ENCODE data around the gene CCDC50. TPM values are rescaled to one million over a fixed set of nuclear protein-coding genes. Genes with fewer than 3 reads are reported as not detected.

Gene CCDC50
- polyA plus RNA-seq, 3 donors = 59.5 to 62.9 (median 61.1) TPM

DNA sequence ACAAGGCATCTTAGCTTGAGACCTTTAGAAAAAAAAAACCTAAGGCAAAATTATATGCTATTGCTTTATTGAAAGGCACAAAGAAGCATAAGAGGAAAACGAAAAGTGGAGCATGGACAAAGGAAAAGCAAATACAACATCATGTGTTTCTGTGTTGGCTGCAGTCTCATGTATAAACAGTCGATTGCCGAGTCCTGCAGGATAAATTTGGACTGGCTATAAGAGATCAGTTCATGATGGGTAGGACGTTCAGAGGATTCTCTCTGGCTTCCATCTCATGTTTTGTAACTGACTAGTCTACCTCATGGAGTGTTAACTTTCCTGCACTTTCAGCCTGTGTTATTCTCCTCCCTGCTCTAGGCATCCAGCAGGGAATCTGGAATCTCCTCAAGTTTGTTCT, 21.9 kb upstream of the CCDC50 start:
- no peak for DNase-seq

DNA sequence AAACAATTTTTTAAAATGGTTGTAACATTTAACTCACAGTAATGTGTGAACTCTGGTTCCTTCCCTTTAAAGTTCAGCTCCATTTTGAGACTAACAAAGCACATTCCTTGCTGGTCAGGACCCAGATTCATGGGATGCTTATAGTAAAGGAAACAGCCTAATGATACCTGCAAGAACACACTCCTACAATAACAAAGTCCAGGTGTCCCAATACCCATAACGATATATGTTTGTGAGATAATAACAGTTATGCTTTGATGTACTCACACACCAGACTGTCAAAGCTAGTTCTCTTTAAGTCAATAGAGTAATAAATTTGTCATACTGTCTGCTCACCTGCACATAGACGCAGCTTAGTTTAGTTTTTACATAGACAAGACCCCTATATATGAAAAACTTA, 15.9 kb upstream of the CCDC50 start:
- DNase-seq = no peak

DNA sequence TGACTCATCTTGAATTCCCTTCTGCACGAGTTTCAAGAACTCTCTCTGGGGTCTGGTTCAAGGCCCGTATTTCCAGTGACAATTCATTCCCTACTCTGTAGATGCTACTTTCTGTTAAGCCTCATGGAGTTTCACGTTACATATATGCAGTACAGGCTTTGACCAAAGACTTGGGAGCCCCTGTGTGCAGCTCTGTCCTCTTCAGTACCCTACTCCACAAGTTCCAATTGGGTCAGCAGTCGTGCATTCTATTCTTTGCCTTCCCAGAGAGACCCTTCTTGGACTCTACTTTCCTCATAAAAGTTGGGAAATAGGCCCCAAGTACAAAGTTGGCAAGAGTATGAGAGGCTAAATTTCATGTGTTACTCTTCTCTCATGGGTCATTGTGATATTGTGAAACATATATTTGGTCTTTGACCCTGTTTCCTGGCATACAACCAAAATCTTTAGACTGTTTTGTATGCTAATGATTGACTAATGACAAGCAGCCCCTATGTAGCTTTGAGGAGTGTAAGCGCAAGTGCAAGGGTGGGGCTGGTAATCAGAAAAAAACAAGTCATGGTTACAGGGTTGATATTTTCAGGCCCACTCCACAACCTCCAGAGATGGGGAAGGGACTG, 15.0 kb upstream of the CCDC50 start:
- DNase-seq = no peak

DNA sequence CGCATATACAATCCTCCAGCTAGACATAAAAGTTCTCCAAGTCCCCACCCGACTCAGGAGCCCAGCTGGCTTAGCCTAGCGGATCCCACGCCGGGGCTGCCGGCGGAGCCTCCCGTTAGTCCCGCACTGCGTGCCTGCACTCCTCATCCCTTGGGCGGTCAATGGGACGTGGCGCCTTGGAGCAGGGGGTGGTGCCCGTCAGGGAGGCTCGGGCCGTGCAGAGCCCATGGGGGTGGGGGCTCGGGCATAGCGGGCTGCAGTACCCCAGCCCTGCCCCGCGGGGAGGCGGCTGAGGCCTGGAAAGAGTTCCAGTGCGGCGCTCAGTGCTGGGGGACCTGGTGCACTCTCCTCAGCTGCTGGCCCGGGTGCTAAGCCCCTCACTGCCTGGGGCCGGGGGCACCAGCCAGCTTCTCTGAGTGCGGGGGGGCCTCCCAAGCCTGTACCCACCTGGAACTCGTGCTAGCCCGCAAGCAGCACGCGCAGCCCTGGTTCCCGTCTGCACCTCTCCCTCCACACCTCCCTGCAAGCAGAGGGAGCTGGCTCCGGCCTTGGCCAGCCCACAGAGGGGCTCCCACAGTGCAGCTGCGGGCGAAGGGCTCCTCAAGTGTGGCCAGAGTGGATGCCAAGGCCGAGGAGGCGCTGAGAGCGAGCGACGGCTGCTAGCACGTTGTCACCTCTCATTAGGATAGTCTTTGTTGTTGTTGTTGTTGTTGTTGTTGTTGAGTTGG, 12.2 kb upstream of the CCDC50 start:
- DNase-seq = no peak

DNA sequence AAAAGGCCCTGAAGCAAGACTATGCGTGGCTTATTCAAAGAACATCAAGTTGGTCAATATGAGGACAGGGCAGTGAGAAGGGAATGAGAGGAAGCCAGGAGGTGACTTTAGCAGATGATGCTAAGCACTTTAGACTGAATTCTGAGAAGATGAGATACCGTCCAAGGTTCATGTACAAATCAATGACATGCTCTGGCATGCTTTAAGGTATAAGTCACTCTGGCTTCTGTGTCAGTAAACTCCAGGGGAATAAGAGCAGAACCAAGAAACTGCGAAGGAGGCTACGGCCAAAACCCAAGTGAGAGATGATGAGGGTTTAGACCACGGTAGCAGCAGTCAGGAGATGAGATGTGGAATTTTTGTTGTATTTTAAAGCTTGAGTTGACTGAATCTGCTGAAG, 8.9 kb upstream of the CCDC50 start:
- DNase-seq = no peak

DNA sequence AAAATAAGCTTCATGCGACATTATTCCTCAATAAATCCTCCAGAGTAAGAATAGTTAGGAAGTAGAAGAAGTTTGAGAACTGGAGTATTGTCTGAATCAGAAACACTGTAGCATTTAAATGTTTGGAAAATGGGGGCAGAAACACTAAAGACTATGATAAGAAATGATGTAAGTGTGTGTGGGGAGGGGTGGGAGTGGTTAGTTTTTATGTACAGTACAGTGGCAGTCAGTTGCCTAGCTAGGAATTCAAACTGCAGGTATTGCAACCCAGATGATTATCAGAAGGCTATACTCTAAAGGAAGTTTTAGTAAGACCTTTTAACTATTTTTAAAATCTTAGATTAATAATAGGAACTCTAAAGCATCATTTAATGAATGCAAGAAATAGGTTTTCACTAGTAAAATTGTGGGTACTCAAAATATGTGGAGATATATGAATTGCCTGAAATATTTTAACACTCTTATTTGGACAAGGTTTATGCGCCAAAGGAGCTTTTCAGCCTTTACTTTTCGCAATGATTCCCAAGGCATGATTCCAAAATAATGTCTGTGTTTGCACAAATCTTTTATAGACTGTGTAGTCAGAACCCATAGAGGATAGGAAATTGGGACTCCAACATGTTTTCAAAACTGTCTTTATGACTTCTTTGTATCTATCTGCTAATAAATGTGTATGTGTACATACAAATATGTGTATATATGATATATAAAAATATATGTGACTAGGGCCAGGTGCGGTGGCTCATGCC, 8.0 kb upstream of the CCDC50 start:
- no peak for DNase-seq

DNA sequence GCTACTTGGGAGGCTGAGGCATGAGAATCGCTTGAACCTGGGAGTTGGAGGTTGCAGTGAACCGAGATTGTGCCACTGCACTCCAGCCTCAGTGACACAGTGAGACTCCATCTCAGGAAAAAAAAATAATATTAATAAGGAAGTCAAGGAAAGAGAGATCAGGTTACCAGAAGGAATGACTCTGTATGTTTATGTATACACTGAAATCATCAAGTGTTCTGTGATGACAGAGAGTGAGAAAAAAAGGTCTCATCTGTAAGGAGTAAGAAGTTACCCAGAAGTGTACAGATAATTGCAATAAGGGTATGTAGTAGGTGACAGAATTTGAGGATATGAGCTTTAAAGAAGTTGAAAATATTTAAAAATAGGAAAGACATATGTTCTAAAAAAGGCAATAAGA, 4.3 kb upstream of the CCDC50 start:
- DNase-seq = no peak

DNA sequence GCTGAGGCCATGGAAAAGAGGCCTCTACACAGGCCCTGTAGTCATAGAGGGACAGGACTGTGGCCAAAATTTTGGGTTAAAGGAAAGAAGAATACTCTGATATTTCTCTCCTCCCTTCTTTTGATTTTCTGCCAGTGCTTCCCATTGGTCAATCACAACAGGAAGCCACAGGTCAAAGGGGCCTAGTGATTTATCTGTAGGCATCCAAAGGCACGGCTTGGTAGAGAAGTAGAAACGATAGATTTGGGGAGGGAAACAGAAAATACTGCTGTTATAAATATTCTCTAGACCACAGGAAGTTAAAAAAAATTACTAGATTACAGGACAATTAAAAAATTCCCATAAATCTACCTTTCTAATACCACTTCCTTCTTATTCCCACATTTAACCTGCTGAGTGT, 1.7 kb upstream of the CCDC50 start:
- no peak for DNase-seq

DNA sequence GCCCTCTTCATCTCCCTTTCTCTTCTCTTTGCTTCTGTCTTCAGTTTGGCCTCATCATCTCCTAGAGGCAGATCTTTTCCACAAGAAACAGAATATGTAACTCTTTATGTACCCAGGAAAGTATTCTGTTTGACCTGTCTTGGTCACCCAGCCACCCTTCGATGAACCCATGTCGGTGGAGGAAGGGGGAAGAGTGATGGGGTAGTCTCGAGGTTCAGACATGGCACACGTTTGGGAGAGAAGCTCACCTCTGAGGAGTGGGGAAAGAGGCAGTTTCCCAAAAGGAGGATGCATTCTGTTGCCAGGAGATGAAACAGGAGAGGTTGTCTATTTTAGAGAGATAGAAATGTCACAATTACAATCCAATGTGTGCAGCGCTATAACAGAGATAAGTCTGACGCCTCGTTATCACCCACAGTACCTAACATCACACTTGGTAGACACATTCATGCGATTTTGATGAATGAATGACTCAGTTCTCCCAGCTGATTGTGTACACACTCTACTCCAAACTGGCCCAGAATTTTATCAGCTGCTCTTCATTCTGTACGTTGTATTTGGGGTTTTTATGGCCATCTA, 722 bp upstream of the CCDC50 start:
- no peak for DNase-seq

DNA sequence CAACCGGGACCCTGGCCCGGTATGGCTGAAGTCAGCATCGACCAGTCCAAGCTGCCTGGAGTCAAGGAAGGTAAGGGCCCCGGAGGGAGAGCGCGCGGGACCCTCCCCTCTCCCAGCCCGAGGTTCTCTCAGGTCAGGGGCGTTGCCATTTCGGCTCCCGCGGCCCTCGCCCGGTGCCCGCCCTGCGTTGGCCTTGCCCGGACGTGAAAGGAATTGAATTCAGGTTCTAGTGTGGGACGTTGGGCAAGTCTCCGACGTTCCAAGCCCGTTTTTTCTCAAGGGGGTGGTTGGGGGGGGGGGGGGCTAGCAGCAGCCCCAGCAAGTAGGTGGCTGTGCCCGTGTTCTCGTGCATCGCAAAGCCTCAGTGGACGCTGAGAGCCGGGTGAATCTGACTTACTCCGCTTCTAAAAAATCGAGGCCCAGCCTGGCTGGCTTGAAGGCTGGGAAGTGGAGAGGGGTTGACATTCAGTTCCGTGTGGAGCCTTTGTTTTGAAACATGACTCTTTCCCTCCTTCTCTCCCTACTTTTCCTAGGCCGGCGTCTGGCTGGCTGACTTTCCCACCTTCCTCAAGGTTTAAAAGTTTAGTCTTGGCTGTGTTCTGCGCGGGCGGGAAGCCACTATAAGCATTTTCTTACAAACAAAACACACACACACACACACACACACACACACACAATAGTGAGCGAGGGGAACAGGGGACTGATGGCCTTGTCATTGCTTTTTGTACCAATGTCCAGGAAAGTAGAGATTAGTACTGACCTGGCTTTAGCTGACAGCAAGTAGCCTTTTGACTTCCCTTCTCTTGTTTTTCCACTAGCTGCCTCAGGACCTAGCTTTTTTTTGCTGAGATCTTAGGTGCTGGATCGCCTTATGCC, 698 bp downstream of the CCDC50 start, which contains the start of gene UTS2B:
TSS of gene UTS2B (minus strand) at position 873 of the 876 bp plus-strand sequence. CDS start 48,337 bp downstream, outside the sequence.
- DNase-seq = peak; percentile 74

DNA sequence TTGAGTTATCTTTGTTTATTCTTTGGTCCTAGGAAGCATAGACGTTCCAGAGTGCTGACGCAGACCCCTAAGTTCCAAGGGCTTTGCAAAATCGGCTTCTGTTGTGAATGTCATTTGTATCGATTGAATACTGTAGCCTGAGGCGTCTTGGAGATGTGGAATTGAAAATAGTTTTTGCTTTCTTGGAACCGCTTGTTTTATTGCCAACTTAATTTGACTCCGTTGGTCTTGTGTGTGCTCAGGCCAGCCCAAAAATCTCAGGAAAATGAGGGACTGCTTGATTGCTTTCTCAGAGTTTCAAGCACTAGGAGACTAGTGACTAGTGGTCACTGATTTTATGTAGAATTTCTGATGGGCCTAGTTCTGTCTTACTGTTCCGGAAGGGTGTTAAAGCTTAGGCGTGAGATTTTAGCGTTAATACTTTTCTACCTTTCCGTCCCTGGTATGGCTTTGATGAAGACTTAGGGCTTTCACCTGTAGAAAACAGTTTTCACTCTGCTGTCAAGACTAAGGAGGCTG, 1.4 kb downstream of the CCDC50 start:
- DNase-seq = peak; percentile 44

DNA sequence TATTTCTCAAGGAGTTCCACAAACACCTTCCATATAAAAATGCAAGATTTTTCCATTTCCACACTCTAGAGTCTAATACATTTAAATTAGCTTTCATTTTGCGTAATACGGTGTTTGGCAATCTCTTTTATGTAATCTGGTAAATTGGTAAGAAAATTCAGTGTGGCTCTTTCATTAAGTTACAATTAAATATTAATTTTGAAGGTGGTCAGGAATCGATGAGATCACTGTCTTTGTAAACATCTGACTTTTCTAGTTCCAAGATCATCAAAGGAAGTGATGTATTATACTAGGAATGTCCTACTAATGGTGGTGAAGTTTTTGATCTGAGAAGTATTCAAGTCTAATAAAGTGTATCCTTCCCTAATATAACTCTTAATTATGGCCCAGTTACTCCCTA, 2.2 kb downstream of the CCDC50 start:
- no peak for DNase-seq

DNA sequence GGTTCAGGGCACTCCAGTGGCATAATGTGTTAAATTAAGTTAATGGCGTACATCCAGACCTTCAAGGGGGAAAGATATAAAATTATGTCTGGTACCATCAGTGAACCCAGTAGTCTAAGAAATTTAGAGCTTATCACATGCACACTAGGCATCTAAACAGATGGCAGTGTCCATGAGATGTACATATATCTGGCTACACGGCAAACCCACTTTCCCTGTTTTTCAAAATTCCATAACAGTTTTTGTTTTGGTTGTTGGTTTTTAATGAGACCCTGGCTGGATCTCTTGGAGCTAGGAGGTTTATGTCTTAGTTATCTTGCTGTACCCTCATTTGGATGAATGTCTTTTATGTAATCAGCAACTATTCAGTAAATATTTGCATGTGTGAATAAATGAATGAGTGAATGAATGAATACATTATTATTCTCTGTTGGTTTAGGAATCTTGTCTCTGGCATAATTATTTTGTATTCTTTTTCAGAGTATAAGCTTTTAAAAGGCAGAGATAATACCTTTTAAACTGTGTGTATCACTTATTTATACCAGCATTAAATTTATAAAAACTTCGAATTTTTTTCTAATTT, 4.2 kb downstream of the CCDC50 start:
- DNase-seq = no peak

DNA sequence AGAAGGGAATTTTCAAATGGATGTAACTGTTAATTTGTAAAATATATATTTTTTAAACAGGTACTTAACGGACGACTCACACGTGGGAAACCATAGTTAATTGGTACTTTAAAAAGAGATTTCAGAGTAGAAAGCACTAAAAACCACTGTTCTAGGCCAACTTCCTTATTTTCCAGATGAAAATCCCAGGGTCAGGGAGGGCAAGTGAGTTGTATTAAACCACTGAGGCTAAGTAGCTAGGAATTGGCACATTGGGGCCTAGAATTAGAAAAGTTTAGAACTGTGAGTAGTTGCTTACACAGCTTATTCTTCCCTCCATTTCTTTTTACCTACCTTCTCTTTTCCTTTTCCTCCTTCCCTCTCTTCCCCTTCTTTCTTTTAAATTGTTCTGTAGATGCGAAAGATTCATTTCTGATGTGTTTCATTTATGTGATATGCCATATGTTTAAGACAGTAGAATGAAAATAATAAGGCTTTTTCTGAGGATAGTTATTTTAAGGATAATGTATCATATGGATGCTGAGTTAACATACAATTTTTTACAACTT, 5.2 kb downstream of the CCDC50 start:
- DNase-seq = no peak

DNA sequence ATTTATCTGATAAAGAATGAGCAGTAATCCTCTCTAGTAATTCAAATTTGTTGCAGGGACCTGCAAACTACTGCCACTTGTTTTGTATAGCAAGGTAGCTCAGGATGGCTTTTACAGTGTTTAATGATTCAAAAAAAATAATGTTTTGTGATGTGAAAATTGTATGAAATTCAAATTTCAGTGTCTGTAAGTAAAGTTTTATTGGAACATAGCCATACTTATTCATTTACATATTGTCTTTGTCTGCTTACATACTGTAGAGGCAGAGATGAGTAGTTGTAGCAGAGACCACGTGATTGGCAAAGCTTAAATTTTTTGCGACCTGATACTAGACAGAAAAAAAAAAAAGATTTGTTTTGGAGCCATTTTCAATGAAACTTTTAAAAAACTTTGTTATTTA, 7.6 kb downstream of the CCDC50 start:
- DNase-seq = no peak

DNA sequence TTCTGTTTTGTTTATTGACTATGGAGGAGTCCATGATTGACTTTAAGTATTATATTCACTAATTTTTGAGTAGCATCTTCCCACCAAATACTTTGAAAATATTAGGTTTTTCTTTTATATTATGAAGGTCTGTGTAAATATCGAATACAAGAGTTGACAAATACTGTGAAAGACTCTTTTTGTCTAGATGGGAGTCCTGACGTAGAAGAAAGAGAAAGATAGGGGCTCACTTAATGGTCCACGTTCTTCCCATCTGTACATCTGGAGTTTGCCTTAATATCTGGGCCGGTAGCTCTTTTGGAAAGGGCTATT, 8.9 kb downstream of the CCDC50 start:
- no peak for DNase-seq

DNA sequence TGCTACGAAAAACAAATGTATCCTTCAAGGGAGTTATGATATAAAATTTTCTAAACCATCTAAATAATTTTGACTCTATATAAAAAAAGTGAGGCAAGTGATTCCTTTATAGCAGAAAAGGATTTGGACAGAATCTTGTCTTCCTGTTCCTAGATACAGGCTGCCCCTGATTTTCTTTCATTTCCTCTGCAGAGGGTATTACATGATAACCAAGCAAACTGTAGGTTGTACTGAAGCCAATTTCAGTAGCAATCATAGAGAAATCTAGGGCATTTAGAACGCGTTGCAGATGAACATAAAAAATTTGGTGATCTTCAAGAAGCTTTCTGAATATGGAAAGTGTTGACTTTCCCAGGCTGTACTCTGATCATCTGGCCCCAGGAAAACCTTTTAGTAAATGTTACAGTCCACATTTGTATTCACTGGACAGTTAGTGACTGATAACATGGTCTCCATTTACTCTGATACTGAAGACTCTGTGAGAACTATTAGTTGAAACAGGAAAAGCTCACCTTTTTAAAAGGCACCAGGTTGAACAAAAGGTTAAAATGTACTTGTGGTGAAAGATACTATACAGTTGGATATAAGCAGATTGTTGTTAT, 10.2 kb downstream of the CCDC50 start:
- DNase-seq = no peak

DNA sequence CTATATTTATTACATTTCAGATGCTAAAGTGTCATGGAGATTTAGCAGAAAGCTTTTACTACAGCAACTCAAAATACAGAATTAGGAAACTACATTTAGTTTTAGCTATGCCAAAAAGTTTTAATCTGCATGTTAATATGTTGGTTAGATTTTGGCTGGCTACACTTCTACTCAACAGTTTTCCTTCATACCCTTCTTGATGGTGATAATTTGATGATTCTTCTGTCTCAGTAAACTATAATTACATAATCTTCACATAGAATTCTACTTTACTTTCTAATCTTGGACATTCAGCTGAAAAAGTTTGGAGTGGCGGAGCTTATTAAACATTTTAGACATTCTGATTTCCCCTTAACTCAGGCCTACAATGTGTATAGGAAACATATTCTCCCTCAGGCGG, 11.2 kb downstream of the CCDC50 start:
- DNase-seq = no peak

DNA sequence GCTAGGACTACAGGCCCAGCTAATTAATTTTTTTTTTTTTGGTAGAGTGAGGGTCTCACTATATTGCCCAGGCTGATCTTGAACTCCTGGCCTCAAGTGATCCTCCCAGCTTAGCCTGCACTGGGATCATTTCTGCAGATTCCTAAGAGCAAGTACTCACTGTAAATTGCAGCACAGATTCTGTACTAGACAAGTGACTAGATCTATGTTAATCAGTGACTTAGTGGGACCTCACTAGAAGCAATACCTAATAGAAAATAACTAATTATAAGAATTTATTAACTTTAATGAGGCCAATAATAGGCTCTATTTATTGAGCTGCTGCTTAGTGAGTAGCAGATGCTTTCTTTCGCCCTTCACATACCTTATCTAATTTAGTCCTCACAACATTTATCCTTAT, 11.8 kb downstream of the CCDC50 start:
- no peak for DNase-seq

DNA sequence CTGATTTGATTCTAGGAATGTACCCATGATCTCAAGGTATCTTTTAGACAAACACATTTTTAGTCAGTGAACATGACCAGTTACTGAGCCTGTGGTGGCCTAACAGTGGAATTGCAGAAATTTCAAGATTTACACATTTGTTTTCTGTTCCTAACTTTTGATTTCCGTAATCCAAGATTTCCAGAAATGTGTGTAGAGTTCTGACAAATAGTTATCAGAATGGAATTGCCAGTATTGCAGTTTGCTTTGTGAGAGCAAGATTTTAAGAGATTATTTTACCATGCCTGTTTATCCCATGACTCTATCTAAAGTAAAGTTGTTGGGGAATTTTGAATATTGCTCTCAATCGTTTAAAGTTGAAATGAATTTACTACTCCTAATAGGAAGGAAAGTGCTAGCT, 12.8 kb downstream of the CCDC50 start:
- DNase-seq = no peak

DNA sequence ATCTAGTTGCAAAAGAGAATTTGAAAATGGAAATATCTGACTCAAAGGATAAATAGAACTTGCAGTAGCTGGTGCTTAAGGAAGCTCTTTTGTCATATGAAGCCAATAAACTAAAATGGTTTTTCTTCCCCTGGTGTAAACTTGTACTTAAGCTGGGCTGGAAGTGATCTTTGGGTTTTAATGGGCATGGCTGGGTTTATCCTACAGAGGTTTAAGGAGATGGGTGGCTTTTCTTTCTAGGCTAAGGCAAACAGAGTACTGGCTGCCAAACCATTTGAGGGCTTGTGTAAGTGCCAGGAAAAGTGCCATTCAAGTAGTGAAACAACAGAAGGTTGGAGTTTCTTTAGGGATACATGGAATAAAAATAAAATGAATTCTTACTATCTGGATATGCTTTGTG, 13.2 kb downstream of the CCDC50 start:
- DNase-seq = no peak

Measured in renal pelvis (tissue), 4 donors.